DMS153 treated with DMSO at 0.1 percent for 48 hours (cell line): ENCODE data around the gene XRN1.

Source experiments
- DNase-seq: peaks from one replicate; lab custom pipeline; 2025; ENCODE audit not compliant: unreplicated experiment; lab: John Stamatoyannopoulos, UW

XRN1 gene

GRCh38 chr3:142272200-142272891, 175.5 kb downstream of the XRN1 start:
- DNase-seq = no peak

GRCh38 chr3:142270407-142270806, 177.4 kb downstream of the XRN1 start:
- DNase-seq = no peak

- DNase-seq = no peak
Observed at GRCh38 chr3:142269767-142270166, 178.1 kb downstream of the XRN1 start.

- no peak for DNase-seq
Observed at GRCh38 chr3:142268426-142268825, 179.4 kb downstream of the XRN1 start.

GRCh38 chr3:142267269-142267668, 180.6 kb downstream of the XRN1 start:
- DNase-seq = no peak

- no peak for DNase-seq
Observed at GRCh38 chr3:142263112-142263511, 184.7 kb downstream of the XRN1 start.

GRCh38 chr3:142259359-142259758, 188.5 kb downstream of the XRN1 start:
- DNase-seq = no peak

GRCh38 chr3:142256712-142257333, 191.0 kb downstream of the XRN1 start:
- DNase-seq = no peak
